ENCODE data around the gene CPNE1.
"Not testable (repeated sequence)": the region's sequence is repeated elsewhere in the genome, so short reads cannot be mapped to it uniquely, and the experiment has no call there.

CPNE1 gene

DNA sequence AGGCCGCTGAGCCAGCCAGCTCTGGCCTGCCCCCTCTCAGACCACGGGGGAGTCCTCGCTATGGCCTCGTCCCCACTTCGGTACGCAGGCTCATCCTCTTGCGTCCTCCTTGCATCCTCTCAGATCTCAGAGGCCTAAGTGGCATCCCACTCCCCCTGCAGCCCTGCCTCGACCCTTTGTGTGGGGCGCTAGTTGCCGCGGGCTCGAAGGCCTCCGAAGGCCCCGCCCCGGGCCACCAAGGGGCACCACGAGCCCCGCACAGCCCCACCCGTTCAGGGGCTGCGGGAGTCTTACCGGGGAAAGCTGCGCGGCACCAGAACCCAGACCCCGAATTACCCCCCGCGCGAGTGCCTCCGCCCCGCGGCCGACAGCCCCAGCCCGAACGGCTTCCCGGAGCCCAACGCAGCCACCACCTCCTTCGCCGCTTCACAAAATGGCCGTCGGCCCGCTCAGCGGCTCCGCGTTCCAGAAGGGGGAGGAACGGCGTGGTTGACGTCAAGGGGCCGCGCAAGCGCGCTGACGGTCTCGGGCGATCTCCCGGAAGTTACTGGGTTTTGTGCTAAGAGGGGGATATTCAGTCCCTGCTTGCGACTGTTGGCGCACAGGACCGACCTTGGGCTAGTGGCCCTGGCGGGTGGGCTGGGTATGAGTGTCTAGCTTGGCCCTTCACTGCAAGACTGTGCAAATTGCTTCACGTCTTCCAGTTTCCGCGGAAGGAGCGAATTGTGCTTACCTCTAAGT lies at the start of gene CPNE1, which contains the start of gene RBM12:
Gene CPNE1 (minus strand): TSS at position 435 of the 741 bp plus-strand sequence. CDS start 31,977 bp downstream, outside the sequence.
Gene RBM12 (minus strand): TSS at position 435 of the 741 bp plus-strand sequence. CDS start 9,578 bp downstream, outside the sequence.
- peak within 1 kb of the TSS; percentile 74 for H3K27ac ChIP-seq (ENCODE audit: low read length)
- peaks cover 56% of the 10 kb centered on the region for H3K79me2 ChIP-seq (ENCODE audit: low read length)
- no peaks in the 10 kb centered on the region for H3K9me3 ChIP-seq (ENCODE audit: insufficient read depth, low read length)
- TF ChIP-seq, protein P1, sequence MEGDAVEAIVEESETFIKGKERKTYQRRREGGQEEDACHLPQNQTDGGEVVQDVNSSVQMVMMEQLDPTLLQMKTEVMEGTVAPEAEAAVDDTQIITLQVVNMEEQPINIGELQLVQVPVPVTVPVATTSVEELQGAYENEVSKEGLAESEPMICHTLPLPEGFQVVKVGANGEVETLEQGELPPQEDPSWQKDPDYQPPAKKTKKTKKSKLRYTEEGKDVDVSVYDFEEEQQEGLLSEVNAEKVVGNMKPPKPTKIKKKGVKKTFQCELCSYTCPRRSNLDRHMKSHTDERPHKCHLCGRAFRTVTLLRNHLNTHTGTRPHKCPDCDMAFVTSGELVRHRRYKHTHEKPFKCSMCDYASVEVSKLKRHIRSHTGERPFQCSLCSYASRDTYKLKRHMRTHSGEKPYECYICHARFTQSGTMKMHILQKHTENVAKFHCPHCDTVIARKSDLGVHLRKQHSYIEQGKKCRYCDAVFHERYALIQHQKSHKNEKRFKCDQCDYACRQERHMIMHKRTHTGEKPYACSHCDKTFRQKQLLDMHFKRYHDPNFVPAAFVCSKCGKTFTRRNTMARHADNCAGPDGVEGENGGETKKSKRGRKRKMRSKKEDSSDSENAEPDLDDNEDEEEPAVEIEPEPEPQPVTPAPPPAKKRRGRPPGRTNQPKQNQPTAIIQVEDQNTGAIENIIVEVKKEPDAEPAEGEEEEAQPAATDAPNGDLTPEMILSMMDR (IDR thresholded peaks at IDR 0.05; ENCODE audit: low read depth, low read length) = no peak
- no peak for TF ChIP-seq EZH2phosphoT487 (IDR thresholded peaks at IDR 0.05; ENCODE audit: low read depth)
- H3K27me3 ChIP-seq (ENCODE audit: low read depth, low read length) = no peaks in the 10 kb centered on the region
- peaks cover 28% of the 10 kb centered on the region for H3K4me1 ChIP-seq (ENCODE audit: low read length)
- peak within 1 kb of the TSS; percentile 88 for H2AFZ ChIP-seq (ENCODE audit: low read depth, low read length)
- H3K4me3 ChIP-seq (ENCODE audit: low read length) = peak within 1 kb of the TSS; percentile 86
- peak within 1 kb of the TSS; percentile 92 for H3K4me2 ChIP-seq (ENCODE audit: low read length)
- H4K20me1 ChIP-seq (ENCODE audit: insufficient read depth, low read length) = peaks cover 45% of the 10 kb centered on the region
- peaks cover 23% of the 10 kb centered on the region for H3K36me3 ChIP-seq (replicated peaks; ENCODE audit: low read depth, low read length)
- peak within 1 kb of the TSS; percentile 98 for H3K9ac ChIP-seq (ENCODE audit: low read length)

DNA sequence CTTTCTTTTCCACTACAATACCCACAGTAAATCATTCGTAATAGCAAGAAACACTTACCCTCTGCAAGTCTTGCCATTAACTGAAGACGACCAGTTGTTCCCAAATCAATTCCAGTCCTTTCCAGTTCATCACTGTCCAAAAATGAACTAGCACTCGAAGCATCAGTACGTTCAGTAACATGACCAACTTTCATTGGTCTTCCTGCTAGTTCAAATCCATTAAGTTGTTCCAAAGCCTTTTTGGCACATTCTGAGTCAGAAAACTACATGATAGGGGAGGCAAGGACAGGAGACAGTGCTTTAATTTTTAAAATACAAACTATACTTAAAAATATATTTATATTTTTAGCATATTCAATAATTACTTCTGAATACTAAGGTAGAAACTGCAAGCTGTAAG lies 49.4 kb upstream of the CPNE1 start:
- H3K9me3 ChIP-seq (ENCODE audit: insufficient read depth, low read length) = no peaks in the 10 kb centered on the region
- H3K27ac ChIP-seq (ENCODE audit: low read length) = no peak overlapping the region
- TF ChIP-seq, protein P1 (IDR thresholded peaks at IDR 0.05; ENCODE audit: low read depth, low read length) = no peak
- TF ChIP-seq EZH2phosphoT487 (IDR thresholded peaks at IDR 0.05; ENCODE audit: low read depth) = no peak

DNA sequence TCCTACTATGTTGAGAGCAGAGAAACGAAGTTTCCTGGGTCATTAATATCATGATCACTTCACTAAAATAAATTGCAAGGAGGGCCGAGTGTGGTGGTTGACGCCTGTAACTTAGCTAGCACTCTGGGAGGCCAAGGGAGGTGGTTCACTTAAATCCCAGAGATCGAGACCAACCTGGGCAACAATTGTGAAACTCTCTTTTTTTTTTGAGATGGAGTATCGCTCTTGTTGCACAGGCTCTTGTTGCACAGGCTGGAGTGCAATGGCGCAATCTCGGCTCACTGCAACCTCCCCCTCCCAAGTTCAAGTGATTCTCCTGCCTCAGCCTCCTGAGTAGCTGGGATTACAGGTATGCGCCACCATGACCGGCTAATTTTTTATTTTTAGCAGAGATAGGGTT lies 48.4 kb upstream of the CPNE1 start:
- H3K9me3 ChIP-seq (ENCODE audit: insufficient read depth, low read length); H3K27ac ChIP-seq (ENCODE audit: low read length); H3K27me3 ChIP-seq (ENCODE audit: low read depth, low read length); H3K4me2 ChIP-seq (ENCODE audit: low read length); H3K4me3 ChIP-seq (ENCODE audit: low read length); H3K9ac ChIP-seq (ENCODE audit: low read length); H2AFZ ChIP-seq (ENCODE audit: low read depth, low read length): not testable (repeated sequence)
- Histone ChIP-seq H4K20me1 (ENCODE audit: insufficient read depth, low read length) (peaks cover 88% of the 10 kb centered on the region), H3K4me1 (ENCODE audit: low read length) (peaks cover 26% of the 10 kb centered on the region), H3K79me2 (ENCODE audit: low read length) (peaks cover 95% of the 10 kb centered on the region), H3K36me3 (replicated peaks; ENCODE audit: low read depth, low read length) (peaks cover 81% of the 10 kb centered on the region)

More for the DNA sequence above, 49.4 kb upstream of the CPNE1 start:
- H3K4me3 ChIP-seq (ENCODE audit: low read length) = no peak overlapping the region
- no peak overlapping the region for H3K9ac ChIP-seq (ENCODE audit: low read length)
- peaks cover 97% of the 10 kb centered on the region for H3K79me2 ChIP-seq (ENCODE audit: low read length)
- peaks cover 26% of the 10 kb centered on the region for H3K4me1 ChIP-seq (ENCODE audit: low read length)
- no peaks in the 10 kb centered on the region for H3K27me3 ChIP-seq (ENCODE audit: low read depth, low read length)
- H3K4me2 ChIP-seq (ENCODE audit: low read length) = no peak overlapping the region
- peaks cover 88% of the 10 kb centered on the region for H4K20me1 ChIP-seq (ENCODE audit: insufficient read depth, low read length)
- peaks cover 78% of the 10 kb centered on the region for H3K36me3 ChIP-seq (replicated peaks; ENCODE audit: low read depth, low read length)
- H2AFZ ChIP-seq (ENCODE audit: low read depth, low read length) = no peak overlapping the region

DNA sequence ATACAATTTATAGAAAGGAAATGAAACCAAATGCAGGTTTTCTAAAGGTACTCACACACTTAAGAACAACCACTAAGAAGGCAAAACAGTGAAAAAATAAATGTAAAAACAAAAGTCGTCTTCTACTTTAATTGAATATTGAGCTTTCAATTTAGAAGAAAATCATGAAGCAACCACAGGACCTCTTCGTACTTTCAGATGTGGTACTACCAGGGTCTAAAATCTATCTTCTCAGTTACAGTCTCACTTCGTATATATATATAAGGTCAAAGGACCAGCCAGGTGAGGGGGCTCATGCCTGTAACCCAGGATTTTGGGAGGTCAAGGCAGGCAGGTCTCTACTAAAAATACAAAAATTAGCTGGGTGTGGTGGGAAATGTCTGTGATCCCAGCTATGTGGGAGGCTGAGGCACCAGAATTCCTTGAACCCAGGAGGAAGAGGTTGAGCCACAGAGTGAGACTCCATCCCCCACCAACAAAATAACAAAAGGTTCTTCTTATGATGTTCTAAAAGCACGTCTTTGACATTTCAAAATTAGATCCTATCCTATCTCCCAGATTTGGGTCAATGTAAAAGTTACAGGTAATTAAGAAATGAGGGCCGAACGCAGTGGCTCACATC lies 47.0 kb upstream of the CPNE1 start:
- Histone ChIP-seq H3K36me3 (replicated peaks; ENCODE audit: low read depth, low read length) (peaks cover 77% of the 10 kb centered on the region), H4K20me1 (ENCODE audit: insufficient read depth, low read length) (peaks cover 81% of the 10 kb centered on the region)

More for the DNA sequence above, 47.0 kb upstream of the CPNE1 start:
- Histone ChIP-seq H3K4me1 (ENCODE audit: low read length) (peaks cover 26% of the 10 kb centered on the region), H3K4me2 (ENCODE audit: low read length) (peak overlapping the region; percentile 5), H3K27me3 (ENCODE audit: low read depth, low read length) (no peaks in the 10 kb centered on the region), H3K9me3 (ENCODE audit: insufficient read depth, low read length) (no peaks in the 10 kb centered on the region), H3K9ac (ENCODE audit: low read length) (no peak overlapping the region), H2AFZ (ENCODE audit: low read depth, low read length) (no peak overlapping the region), H3K27ac (ENCODE audit: low read length) (peak overlapping the region; percentile 35), H3K79me2 (ENCODE audit: low read length) (peaks cover 91% of the 10 kb centered on the region), H3K4me3 (ENCODE audit: low read length) (no peak overlapping the region)
- TF ChIP-seq, protein P1 (IDR thresholded peaks at IDR 0.05; ENCODE audit: low read depth, low read length) = no peak
- no peak for TF ChIP-seq EZH2phosphoT487 (IDR thresholded peaks at IDR 0.05; ENCODE audit: low read depth)
